Activated CD8-positive, alpha-beta T cell treated with anti-CD3 and anti-CD28 coated beads, Interleukin-2, amount 10 ng/mL, durations not matched to agents 7 days and 5 days (primary cell): ENCODE results near the gene BICD2. TPM values are rescaled to one million over a fixed set of nuclear protein-coding genes. Genes with fewer than 3 reads are reported as not detected.

Experiments
- ATAC-seq: fragments of 150-1000 bp; cut with Tn5 transposase; one replicate; pipeline ENCODE4 v1.10.0; 2021; ENCODE audit warnings: moderate library complexity
- CTCF ChIA-PET: fragments of 350-600 bp; sonication (Branson Sonifier 250); formaldehyde crosslinking; loops from one replicate; lab custom pipeline; 2021; ENCODE audit warnings: antibody characterized with exemption; lab: Charles Lee
- POLR2A ChIA-PET: fragments of 350-600 bp; sonication (Branson Sonifier 250); formaldehyde crosslinking; loops from one replicate; lab custom pipeline; 2021; ENCODE audit warnings: antibody characterized with exemption; lab: Charles Lee
- DNase-seq: peaks from one replicate; pipeline ENCODE4 v3.0.0-alpha.2; 2020
- H3K27ac Mint-ChIP-seq: one replicate; pipeline ENCODE4 v1.8.0; 2021; ENCODE audit warnings: mild to moderate bottlenecking, mixed read lengths
- H3K27me3 Mint-ChIP-seq: one replicate; pipeline ENCODE4 v1.8.0; 2021; ENCODE audit warnings: low read depth, mixed read lengths
- H3K36me3 Mint-ChIP-seq: one replicate; pipeline ENCODE4 v1.8.0; 2021; ENCODE audit warnings: low read depth, mixed read lengths
- H3K4me1 Mint-ChIP-seq: one replicate; pipeline ENCODE4 v1.8.0; 2021; ENCODE audit warnings: low read depth, mixed read lengths
- H3K4me3 Mint-ChIP-seq: one replicate; pipeline ENCODE4 v1.8.0; 2021; ENCODE audit warnings: mild to moderate bottlenecking, mixed read lengths
- H3K9me3 Mint-ChIP-seq: one replicate; pipeline ENCODE4 v1.8.0; 2022; ENCODE audit warnings: mixed read lengths; ENCODE audit not compliant: insufficient read depth
- total RNA-seq, 2 experiments: library from RNA; stranded (reverse); gene quantifications; one replicate each; pipeline ENCODE4 v1.2.3, GENCODE V29; 2021

Gene BICD2
- total RNA-seq, 2 experiments from 2014 or later = 31.9 to 32.5 TPM

DNA sequence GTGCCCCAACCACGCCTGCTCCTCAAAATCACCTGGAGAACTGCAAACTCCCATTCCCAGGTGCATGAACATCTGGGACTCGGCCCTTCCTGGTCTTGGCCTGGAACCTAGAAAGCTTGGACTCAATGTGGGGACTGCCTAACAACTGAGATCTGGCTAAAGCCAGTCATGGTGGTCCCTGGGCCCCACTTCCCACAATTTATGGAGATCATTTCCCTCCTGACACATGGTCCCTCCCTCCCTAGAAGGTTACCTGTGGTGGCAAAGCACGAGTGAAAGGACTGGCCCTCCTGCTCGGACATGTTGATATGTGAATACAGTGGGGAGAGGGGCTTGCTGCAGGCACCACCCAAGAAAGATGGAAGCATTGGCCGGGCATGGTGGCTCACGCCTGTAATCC lies 18.8 kb downstream of the BICD2 start:
- no peaks in the 10 kb centered on the region for H3K27me3 Mint-ChIP-seq
- ATAC-seq = no peak
- H3K9me3 Mint-ChIP-seq = no peaks in the 10 kb centered on the region
- H3K4me3 Mint-ChIP-seq = no peak overlapping the region
- H3K4me1 Mint-ChIP-seq = peaks cover 24% of the 10 kb centered on the region
- POLR2A ChIA-PET = no interaction called here
- H3K36me3 Mint-ChIP-seq = no peaks in the 10 kb centered on the region
- no peak for DNase-seq
- no peak overlapping the region for H3K27ac Mint-ChIP-seq
- CTCF ChIA-PET = no interaction called here

DNA sequence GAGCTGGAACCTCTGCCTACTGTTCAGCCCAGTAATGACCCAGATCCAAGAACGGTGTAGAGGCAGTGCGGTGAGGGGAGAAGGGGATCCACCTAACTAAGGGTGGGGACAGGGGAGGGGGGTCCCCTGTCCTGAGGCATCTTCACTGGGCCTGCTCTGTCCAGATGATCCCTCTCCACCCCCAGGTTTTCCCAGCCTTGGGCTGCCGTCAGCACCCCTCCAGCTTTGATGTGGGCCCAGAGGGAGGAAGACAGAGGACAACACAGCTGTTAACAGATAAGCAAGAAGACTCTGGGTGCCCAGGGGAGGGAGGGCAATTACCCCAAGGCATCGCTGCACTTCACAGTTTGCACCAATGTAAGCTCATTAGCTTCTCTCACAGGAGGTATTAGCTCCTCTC lies 19.3 kb downstream of the BICD2 start:
- ChIA-PET CTCF (no interaction called here), POLR2A (no interaction called here)
- no peak for ATAC-seq
- H3K36me3 Mint-ChIP-seq = no peaks in the 10 kb centered on the region
- no peak overlapping the region for H3K4me3 Mint-ChIP-seq
- H3K9me3 Mint-ChIP-seq = no peaks in the 10 kb centered on the region
- H3K27ac Mint-ChIP-seq = no peak overlapping the region
- H3K27me3 Mint-ChIP-seq = no peaks in the 10 kb centered on the region
- no peak for DNase-seq
- H3K4me1 Mint-ChIP-seq = peaks cover 30% of the 10 kb centered on the region

DNA sequence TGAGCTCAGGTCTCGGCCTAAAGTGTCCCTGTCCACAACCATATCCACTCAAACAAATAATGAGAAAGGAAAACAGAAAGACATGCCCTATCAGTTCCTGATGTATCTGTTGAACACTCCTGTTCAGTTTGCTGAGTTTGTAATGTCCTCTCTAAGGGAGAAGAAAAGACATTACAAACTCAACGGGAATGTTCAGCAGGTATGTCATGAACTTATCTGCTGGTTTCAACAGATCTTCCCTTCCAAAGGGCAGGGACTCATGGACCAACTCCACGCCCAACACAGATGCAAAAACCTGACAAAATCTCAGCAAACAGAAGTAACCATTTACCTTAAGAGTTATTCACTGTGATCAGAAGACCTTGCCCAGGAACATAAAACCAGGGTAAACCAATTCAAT lies 23.7 kb downstream of the BICD2 start:
- no peaks in the 10 kb centered on the region for H3K36me3 Mint-ChIP-seq
- CTCF ChIA-PET = no interaction called here
- H3K9me3 Mint-ChIP-seq = no peaks in the 10 kb centered on the region
- POLR2A ChIA-PET = no interaction called here
- no peak overlapping the region for H3K27ac Mint-ChIP-seq
- peaks cover 43% of the 10 kb centered on the region for H3K4me1 Mint-ChIP-seq
- H3K27me3 Mint-ChIP-seq = no peaks in the 10 kb centered on the region
- H3K4me3 Mint-ChIP-seq = no peak overlapping the region
- no peak for DNase-seq
- ATAC-seq = no peak

GRCh38 chr9:92740446-92740961 lies 24.1 kb downstream of the BICD2 start:
- H3K27ac Mint-ChIP-seq = peak overlapping the region; percentile 12
- ChIA-PET CTCF (interaction anchor here (1.0 kb wide), 1 partner anchor 24 kb away, joined by 3 read pairs; the partner anchor contains the start of gene BICD2), POLR2A (no interaction called here)
- H3K4me1 Mint-ChIP-seq = peaks cover 42% of the 10 kb centered on the region
- no peaks in the 10 kb centered on the region for H3K9me3 Mint-ChIP-seq
- H3K36me3 Mint-ChIP-seq = no peaks in the 10 kb centered on the region
- H3K27me3 Mint-ChIP-seq = no peaks in the 10 kb centered on the region
- DNase-seq = no peak
- no peak for ATAC-seq
- H3K4me3 Mint-ChIP-seq = no peak overlapping the region

DNA sequence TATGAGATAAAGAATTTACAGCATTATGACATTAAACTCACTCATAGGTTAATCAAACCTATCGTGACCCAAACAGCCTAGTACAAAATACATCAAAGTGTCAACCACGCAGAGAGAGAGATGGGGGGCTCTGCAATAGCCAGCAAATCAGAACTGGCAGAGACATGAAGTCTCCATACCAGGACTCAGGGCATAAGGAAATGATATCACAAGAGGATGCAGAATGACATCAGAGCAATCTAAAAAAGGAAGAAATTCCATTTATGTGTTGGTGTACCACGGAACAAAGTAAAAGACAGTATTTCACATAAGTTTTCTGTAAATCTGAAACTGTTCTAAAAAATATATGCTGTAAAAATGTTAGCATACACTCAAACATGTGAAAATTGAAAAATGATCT lies 24.6 kb downstream of the BICD2 start:
- no peaks in the 10 kb centered on the region for H3K36me3 Mint-ChIP-seq
- H3K4me3 Mint-ChIP-seq = no peak overlapping the region
- no peak for DNase-seq
- ATAC-seq = no peak
- no peaks in the 10 kb centered on the region for H3K27me3 Mint-ChIP-seq
- POLR2A ChIA-PET = no interaction called here
- H3K4me1 Mint-ChIP-seq = peaks cover 44% of the 10 kb centered on the region
- no peaks in the 10 kb centered on the region for H3K9me3 Mint-ChIP-seq
- CTCF ChIA-PET = interaction anchor here (1.0 kb wide), 1 partner anchor 25 kb away, joined by 3 read pairs; the partner anchor contains the start of gene BICD2
- H3K27ac Mint-ChIP-seq = peak overlapping the region; percentile 12

DNA sequence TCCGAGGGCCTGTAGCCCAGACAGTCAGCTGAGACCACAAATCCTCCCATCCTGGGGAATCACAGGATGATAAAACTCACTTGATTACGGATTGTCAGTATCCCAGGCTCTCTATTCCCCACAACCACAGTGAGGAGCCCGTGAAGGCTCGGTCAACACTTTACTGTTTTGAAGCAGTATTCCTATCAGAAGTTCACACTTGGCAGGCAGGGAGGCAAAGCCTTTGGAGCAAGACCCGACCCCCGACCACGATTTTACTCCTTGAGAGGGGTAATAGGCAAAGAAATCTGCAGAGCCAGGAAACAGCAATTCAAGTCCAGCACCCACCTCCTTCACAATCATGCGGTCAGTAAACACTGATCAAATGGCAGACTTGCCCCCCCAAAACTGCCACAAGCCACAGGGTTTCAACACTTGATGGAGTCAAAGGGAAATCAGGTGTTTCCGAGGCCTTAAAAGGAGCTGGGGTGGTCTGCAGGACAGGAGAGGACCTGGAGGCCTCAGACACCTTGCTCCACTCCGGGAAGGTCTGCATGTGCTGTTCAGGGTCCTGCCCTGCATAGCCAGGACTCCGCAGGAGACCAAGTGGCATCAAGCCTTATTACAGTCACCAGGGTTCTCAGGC lies 25.2 kb downstream of the BICD2 start:
- no peak overlapping the region for H3K27ac Mint-ChIP-seq

DNA sequence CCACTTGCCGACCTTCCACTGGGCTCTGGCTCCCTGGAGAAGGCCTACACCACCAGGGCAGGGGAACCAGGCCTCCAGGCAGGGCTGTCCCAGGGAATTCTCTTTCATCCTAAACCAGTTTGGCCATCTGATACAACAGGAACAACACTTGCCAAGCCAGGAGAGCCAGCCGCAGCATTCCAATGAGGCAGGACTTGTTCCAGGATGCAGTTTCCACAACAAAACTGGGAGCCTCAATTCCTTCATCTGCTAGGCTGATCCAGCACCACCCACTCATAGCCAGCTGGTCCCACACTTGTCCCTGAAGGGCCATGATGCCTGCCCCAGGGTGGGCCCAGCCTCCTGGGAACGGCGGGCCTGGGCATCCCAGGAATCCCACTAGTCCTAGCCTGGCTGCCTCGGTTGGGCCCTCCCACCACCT lies 26.0 kb downstream of the BICD2 start:
- ATAC-seq (no peak), DNase-seq (no peak)
- Mint-ChIP-seq H3K27ac (peak overlapping the region; percentile 66), H3K36me3 (no peaks in the 10 kb centered on the region), H3K4me1 (peaks cover 43% of the 10 kb centered on the region), H3K27me3 (no peaks in the 10 kb centered on the region), H3K9me3 (no peaks in the 10 kb centered on the region), H3K4me3 (no peak overlapping the region)
- CTCF ChIA-PET = no interaction called here
- POLR2A ChIA-PET = no interaction called here

More for the DNA sequence above, 25.2 kb downstream of the BICD2 start:
- no peaks in the 10 kb centered on the region for H3K36me3 Mint-ChIP-seq
- no peaks in the 10 kb centered on the region for H3K27me3 Mint-ChIP-seq
- DNase-seq (no peak), ATAC-seq (no peak)
- no peaks in the 10 kb centered on the region for H3K9me3 Mint-ChIP-seq
- no peak overlapping the region for H3K4me3 Mint-ChIP-seq
- POLR2A ChIA-PET = no interaction called here
- CTCF ChIA-PET = interaction anchor here (1.0 kb wide), 1 partner anchor 25 kb away, joined by 3 read pairs; the partner anchor contains the start of gene BICD2
- H3K4me1 Mint-ChIP-seq = peaks cover 43% of the 10 kb centered on the region

- no peak for ATAC-seq
- H3K4me3 Mint-ChIP-seq = no peak overlapping the region
- peaks cover 43% of the 10 kb centered on the region for H3K4me1 Mint-ChIP-seq
- peaks cover 2% of the 10 kb centered on the region for H3K36me3 Mint-ChIP-seq
- CTCF ChIA-PET = no interaction called here
- no peak for DNase-seq
- POLR2A ChIA-PET = no interaction called here
- no peak overlapping the region for H3K27ac Mint-ChIP-seq
- H3K9me3 Mint-ChIP-seq = no peaks in the 10 kb centered on the region
- H3K27me3 Mint-ChIP-seq = no peaks in the 10 kb centered on the region
Observed at GRCh38 chr9:92737611-92738299, 26.9 kb downstream of the BICD2 start.

DNA sequence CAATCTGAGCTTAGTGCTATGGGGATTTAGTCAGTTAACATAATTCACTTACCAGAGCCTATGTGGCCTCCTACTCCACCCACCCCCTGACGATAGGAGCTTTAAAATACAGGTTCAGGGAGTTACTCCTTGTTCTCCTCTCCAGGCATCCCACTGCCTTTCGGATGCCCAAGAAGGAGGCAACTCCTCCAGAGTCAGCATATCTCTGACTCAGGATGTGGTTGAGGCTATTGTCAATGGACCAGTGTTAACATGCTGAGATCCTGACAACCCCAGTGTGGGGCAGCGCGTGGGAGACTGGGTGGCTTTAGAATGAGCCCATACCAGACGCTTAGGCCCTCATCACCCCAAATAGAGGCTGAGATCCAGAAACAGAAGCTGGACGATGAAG lies 27.4 kb downstream of the BICD2 start:
- DNase-seq = no peak
- Mint-ChIP-seq H3K4me1 (peaks cover 41% of the 10 kb centered on the region), H3K9me3 (no peaks in the 10 kb centered on the region), H3K36me3 (peaks cover 2% of the 10 kb centered on the region), H3K27ac (no peak overlapping the region), H3K27me3 (no peaks in the 10 kb centered on the region), H3K4me3 (no peak overlapping the region)
- ChIA-PET CTCF (no interaction called here), POLR2A (no interaction called here)
- ATAC-seq = no peak

- CTCF ChIA-PET = interaction anchor here (1.4 kb wide), 1 partner anchor 21 kb away, joined by 3 read pairs; no protein-coding TSS in a partner anchor
- Mint-ChIP-seq H3K4me1 (peaks cover 45% of the 10 kb centered on the region), H3K9me3 (no peaks in the 10 kb centered on the region)
Observed at GRCh38 chr9:92736563-92737215, 27.9 kb downstream of the BICD2 start.

GRCh38 chr9:92735636-92736562 lies 28.7 kb downstream of the BICD2 start:
- Mint-ChIP-seq H3K27ac (no peak overlapping the region), H3K36me3 (peaks cover 2% of the 10 kb centered on the region), H3K4me1 (peaks cover 37% of the 10 kb centered on the region), H3K4me3 (no peak overlapping the region), H3K9me3 (no peaks in the 10 kb centered on the region), H3K27me3 (no peaks in the 10 kb centered on the region)
- ChIA-PET POLR2A (no interaction called here), CTCF (interaction anchor here (1.4 kb wide), 1 partner anchor 20 kb away, joined by 3 read pairs; no protein-coding TSS in a partner anchor)
- no peak for DNase-seq
- ATAC-seq = no peak

More at GRCh38 chr9:92736563-92737215, 27.9 kb downstream of the BICD2 start:
- no peak overlapping the region for H3K4me3 Mint-ChIP-seq
- no peak for ATAC-seq
- no peak overlapping the region for H3K27ac Mint-ChIP-seq
- H3K27me3 Mint-ChIP-seq = no peaks in the 10 kb centered on the region
- POLR2A ChIA-PET = no interaction called here
- peaks cover 2% of the 10 kb centered on the region for H3K36me3 Mint-ChIP-seq
- no peak for DNase-seq
